Astrocyte (in vitro differentiated cells and primary cell): ENCODE measurements around the gene ABTB2. TPM values are rescaled to one million over a fixed set of nuclear protein-coding genes. Genes with fewer than 3 reads are reported as not detected.

Source experiments
- DNase-seq: peaks from one replicate; pipeline ENCODE4 v3.0.0-alpha.2; 2010; ENCODE audit warnings: low read depth
- FAIRE-seq: peaks from 2 replicates; lab custom pipeline; 2011; peaks lifted over from hg19 to GRCh38; lab: Jason Lieb, UNC
- H2AFZ ChIP-seq: 2 replicates; pipeline ENCODE4 v1.6.0; 2012; ENCODE audit warnings: low read depth, low read length, inconsistent platforms
- H3K27ac ChIP-seq: 2 replicates; pipeline ENCODE4 v1.5.1; 2011; ENCODE audit warnings: low read depth, low read length, inconsistent platforms
- H3K27me3 ChIP-seq: 2 replicates; pipeline ENCODE4 v1.6.0; 2011; ENCODE audit warnings: low read length, inconsistent platforms; ENCODE audit not compliant: insufficient read depth
- H3K36me3 ChIP-seq: 2 replicates; pipeline ENCODE4 v1.5.1; 2011; ENCODE audit warnings: low read length, inconsistent platforms; ENCODE audit not compliant: insufficient read depth
- H3K4me1 ChIP-seq: 2 replicates; pipeline ENCODE4 v1.5.1; 2011; ENCODE audit warnings: low read length, inconsistent platforms; ENCODE audit not compliant: insufficient read depth
- H3K4me2 ChIP-seq: 2 replicates; pipeline ENCODE4 v1.6.0; 2012; ENCODE audit warnings: low read length, inconsistent platforms
- H3K4me3 ChIP-seq: 2 replicates; pipeline ENCODE4 v1.5.1; 2011; ENCODE audit warnings: low read depth, mild to moderate bottlenecking, low read length, inconsistent platforms; ENCODE audit not compliant: insufficient read depth
- H3K79me2 ChIP-seq: 2 replicates; pipeline ENCODE4 v1.6.0; 2012; ENCODE audit warnings: mild to moderate bottlenecking, low read length, inconsistent platforms; ENCODE audit not compliant: insufficient read depth
- H3K9ac ChIP-seq: 2 replicates; pipeline ENCODE4 v1.6.0; 2012; ENCODE audit warnings: mild to moderate bottlenecking, low read length, inconsistent platforms
- H3K9me3 ChIP-seq: 2 replicates; pipeline ENCODE4 v1.5.1; 2012; ENCODE audit warnings: low read depth, mild to moderate bottlenecking, low read length, inconsistent platforms; ENCODE audit not compliant: insufficient read depth
- H4K20me1 ChIP-seq: 2 replicates; pipeline ENCODE4 v1.6.0; 2012; ENCODE audit warnings: low read length, inconsistent platforms; ENCODE audit not compliant: insufficient read depth
- H3K27ac Mint-ChIP-seq: one replicate; pipeline ENCODE4 v1.8.0; 2021; ENCODE audit warnings: mild to moderate bottlenecking, mixed read lengths; ENCODE audit not compliant: unreplicated experiment
- H3K27me3 Mint-ChIP-seq: one replicate; pipeline ENCODE4 v1.8.0; 2021; ENCODE audit warnings: low read depth, mixed read lengths; ENCODE audit not compliant: unreplicated experiment
- H3K36me3 Mint-ChIP-seq: one replicate; pipeline ENCODE4 v1.8.0; 2021; ENCODE audit warnings: low read depth, mixed read lengths; ENCODE audit not compliant: unreplicated experiment
- H3K4me1 Mint-ChIP-seq: one replicate; pipeline ENCODE4 v1.8.0; 2021; ENCODE audit warnings: low read depth, mixed read lengths; ENCODE audit not compliant: unreplicated experiment
- H3K4me3 Mint-ChIP-seq: one replicate; pipeline ENCODE4 v1.8.0; 2021; ENCODE audit warnings: mild to moderate bottlenecking, moderate library complexity, mixed read lengths; ENCODE audit not compliant: unreplicated experiment
- H3K9me3 Mint-ChIP-seq: one replicate; pipeline ENCODE4 v1.8.0; 2021; ENCODE audit warnings: mild to moderate bottlenecking, mixed read lengths; ENCODE audit not compliant: unreplicated experiment
- EZH2 ChIP-seq: IDR thresholded peaks from 2 replicates; pipeline ENCODE4 v1.6.1; 2012; ENCODE audit warnings: mild to moderate bottlenecking, low read length, inconsistent platforms; ENCODE audit not compliant: insufficient read depth
- total RNA-seq: library from RNA; stranded (reverse); gene quantifications from 2 replicates; pipeline ENCODE4 v1.2.1, GENCODE V29; 2021
- TF ChIP-seq, protein P1 (sequence below): IDR thresholded peaks from 2 replicates; pipeline ENCODE4 v1.5.1; 2011; ENCODE audit warnings: low read depth, mild to moderate bottlenecking, inconsistent platforms, low read length, moderate library complexity; ENCODE audit not compliant: insufficient read depth

Gene ABTB2
- total RNA-seq, 1 donor from 2014 or later, result 14.1 TPM

DNA sequence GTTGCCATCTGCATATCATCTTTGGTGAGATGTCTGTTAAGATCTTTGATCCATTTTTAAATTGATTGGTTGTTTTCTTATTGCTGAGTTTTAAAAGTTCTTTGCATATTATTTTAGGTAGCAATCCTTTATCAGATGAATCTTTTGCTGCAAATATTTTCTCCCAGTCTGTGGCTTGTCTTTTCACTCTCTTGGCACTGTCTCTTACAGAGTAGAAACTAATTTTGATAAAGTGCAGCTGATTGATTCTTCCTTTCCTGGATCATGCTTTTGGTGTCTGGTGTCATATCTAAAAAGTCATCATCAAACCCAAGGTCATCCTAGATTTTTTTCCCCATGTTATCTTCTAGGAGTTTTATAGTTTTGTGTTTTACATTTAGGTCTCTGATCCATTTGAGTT, 139.7 kb downstream of the ABTB2 start:
- Histone ChIP-seq H3K4me2 (no peak overlapping the region), H3K9ac (no peak overlapping the region), H3K27me3 (no peaks in the 10 kb centered on the region), H3K9me3 (no peaks in the 10 kb centered on the region), H3K36me3 (no peaks in the 10 kb centered on the region), H3K4me1 (peaks cover 23% of the 10 kb centered on the region), H3K79me2 (no peaks in the 10 kb centered on the region), H3K27ac (no peak overlapping the region), H3K4me3 (no peak overlapping the region), H2AFZ (no peak overlapping the region), H4K20me1 (peaks cover 21% of the 10 kb centered on the region)
- no peak overlapping the region for H3K27ac Mint-ChIP-seq
- FAIRE-seq (no peak), DNase-seq (no peak)
- no peaks in the 10 kb centered on the region for H3K9me3 Mint-ChIP-seq
- H3K4me3 Mint-ChIP-seq, result no peak overlapping the region
- no peaks in the 10 kb centered on the region for H3K27me3 Mint-ChIP-seq
- no peaks in the 10 kb centered on the region for H3K36me3 Mint-ChIP-seq
- no peak for TF ChIP-seq EZH2
- TF ChIP-seq, protein P1, sequence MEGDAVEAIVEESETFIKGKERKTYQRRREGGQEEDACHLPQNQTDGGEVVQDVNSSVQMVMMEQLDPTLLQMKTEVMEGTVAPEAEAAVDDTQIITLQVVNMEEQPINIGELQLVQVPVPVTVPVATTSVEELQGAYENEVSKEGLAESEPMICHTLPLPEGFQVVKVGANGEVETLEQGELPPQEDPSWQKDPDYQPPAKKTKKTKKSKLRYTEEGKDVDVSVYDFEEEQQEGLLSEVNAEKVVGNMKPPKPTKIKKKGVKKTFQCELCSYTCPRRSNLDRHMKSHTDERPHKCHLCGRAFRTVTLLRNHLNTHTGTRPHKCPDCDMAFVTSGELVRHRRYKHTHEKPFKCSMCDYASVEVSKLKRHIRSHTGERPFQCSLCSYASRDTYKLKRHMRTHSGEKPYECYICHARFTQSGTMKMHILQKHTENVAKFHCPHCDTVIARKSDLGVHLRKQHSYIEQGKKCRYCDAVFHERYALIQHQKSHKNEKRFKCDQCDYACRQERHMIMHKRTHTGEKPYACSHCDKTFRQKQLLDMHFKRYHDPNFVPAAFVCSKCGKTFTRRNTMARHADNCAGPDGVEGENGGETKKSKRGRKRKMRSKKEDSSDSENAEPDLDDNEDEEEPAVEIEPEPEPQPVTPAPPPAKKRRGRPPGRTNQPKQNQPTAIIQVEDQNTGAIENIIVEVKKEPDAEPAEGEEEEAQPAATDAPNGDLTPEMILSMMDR, result no peak
- H3K4me1 Mint-ChIP-seq, result peaks cover 14% of the 10 kb centered on the region

DNA sequence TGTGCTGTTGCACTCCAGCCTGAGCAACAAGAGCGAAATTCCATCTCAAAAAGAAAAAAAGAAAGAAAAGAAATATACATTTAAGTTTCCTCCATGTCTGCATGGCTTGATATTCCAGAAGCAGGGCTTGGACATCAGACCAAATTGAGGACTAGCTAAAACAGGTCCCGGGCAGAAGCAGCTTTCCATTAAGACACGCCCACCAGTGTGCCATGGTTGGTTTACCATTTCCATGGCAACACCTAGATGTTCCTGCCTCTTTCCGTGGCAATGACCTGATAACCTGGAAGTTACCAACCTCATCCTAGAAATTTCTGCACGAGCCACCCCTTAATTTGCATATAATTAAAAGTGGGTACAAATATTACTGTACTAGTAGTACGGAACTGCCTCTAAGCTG, 141.1 kb downstream of the ABTB2 start:
- Histone ChIP-seq H3K4me3 (no peak overlapping the region), H3K27ac (no peak overlapping the region), H3K9ac (no peak overlapping the region), H3K79me2 (no peaks in the 10 kb centered on the region), H3K9me3 (no peaks in the 10 kb centered on the region), H4K20me1 (peaks cover 25% of the 10 kb centered on the region), H3K27me3 (no peaks in the 10 kb centered on the region), H2AFZ (no peak overlapping the region), H3K36me3 (no peaks in the 10 kb centered on the region), H3K4me2 (no peak overlapping the region), H3K4me1 (peaks cover 16% of the 10 kb centered on the region)
- peaks cover 14% of the 10 kb centered on the region for H3K4me1 Mint-ChIP-seq
- no peak overlapping the region for H3K4me3 Mint-ChIP-seq
- TF ChIP-seq, protein P1, result no peak
- no peak for TF ChIP-seq EZH2
- no peaks in the 10 kb centered on the region for H3K9me3 Mint-ChIP-seq
- H3K27me3 Mint-ChIP-seq, result no peaks in the 10 kb centered on the region
- no peak overlapping the region for H3K27ac Mint-ChIP-seq
- FAIRE-seq (no peak), DNase-seq (no peak)
- H3K36me3 Mint-ChIP-seq, result no peaks in the 10 kb centered on the region

- no peak overlapping the region for H2AFZ ChIP-seq
- no peaks in the 10 kb centered on the region for H3K36me3 ChIP-seq
- H3K27ac ChIP-seq, result no peak overlapping the region
- H3K79me2 ChIP-seq, result no peaks in the 10 kb centered on the region
- no peak overlapping the region for H3K9ac ChIP-seq
- peaks cover 16% of the 10 kb centered on the region for H3K4me1 ChIP-seq
- H3K9me3 ChIP-seq, result no peaks in the 10 kb centered on the region
- no peak overlapping the region for H3K4me3 ChIP-seq
- DNase-seq (no peak), FAIRE-seq (no peak)
- H4K20me1 ChIP-seq, result peaks cover 28% of the 10 kb centered on the region
- H3K4me2 ChIP-seq, result no peak overlapping the region
- no peaks in the 10 kb centered on the region for H3K27me3 ChIP-seq
- TF ChIP-seq, protein P1, result no peak
- TF ChIP-seq EZH2, result no peak
- Mint-ChIP-seq H3K4me3 (no peak overlapping the region), H3K27ac (no peak overlapping the region), H3K9me3 (no peaks in the 10 kb centered on the region), H3K4me1 (peaks cover 14% of the 10 kb centered on the region), H3K27me3 (no peaks in the 10 kb centered on the region), H3K36me3 (no peaks in the 10 kb centered on the region)
Observed at GRCh38 chr11:34215806-34216453, 141.9 kb downstream of the ABTB2 start.
